ENCODE results near the gene HEPHL1.
A peak's percentile ranks its signal among the peaks of the same experiment; 100 is the strongest.

Gene HEPHL1

GRCh38 chr11:94128291-94128745, 107.2 kb downstream of the HEPHL1 start:
- DNase-seq (ENCODE audit: insufficient read length, low spot score): no peak
- no peak for FAIRE-seq

DNA sequence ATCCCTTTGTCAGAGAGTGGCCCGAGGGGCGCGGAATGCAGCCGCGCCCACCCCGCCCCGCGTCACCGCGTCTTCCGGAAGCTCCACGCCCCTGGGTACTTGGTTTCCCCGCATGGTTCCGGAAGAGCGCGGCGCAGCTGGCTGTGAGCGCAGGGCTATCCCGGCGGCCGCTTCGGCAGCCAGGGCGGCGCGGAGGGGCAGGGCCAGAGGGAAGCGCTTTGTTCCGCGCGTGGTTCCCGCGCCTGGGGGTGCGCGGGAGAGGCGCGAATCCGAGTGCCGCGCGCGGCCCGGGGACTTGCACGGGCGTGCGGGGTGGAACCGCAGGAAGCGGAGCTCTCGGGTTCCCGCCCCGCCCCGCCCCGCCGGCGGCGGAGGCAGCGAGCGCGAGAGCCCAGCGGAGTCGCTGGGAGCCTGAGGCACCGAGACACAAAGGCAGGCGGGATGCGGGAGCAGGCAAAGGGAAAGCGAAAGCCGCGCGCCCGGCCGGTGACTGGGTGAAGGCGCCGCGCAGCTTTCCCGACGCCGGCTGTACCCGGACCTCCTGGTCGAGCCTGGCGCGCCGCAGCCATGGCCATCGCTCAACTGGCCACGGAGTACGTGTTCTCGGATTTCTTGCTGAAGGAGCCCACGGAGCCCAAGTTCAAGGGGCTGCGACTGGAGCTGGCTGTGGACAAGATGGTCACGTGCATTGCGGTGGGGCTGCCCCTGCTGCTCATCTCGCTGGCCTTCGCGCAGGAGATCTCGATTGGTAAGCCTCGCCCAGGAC, 107.8 kb downstream of the HEPHL1 start, which contains the start of gene PANX1:
Gene PANX1 (plus strand): TSS at position 96 of the 766 bp plus-strand sequence. CDS start 472 bp downstream, at position 568.
- FAIRE-seq (peak; percentile 4), DNase-seq (ENCODE audit: insufficient read length, low spot score) (peak; percentile 73)

DNA sequence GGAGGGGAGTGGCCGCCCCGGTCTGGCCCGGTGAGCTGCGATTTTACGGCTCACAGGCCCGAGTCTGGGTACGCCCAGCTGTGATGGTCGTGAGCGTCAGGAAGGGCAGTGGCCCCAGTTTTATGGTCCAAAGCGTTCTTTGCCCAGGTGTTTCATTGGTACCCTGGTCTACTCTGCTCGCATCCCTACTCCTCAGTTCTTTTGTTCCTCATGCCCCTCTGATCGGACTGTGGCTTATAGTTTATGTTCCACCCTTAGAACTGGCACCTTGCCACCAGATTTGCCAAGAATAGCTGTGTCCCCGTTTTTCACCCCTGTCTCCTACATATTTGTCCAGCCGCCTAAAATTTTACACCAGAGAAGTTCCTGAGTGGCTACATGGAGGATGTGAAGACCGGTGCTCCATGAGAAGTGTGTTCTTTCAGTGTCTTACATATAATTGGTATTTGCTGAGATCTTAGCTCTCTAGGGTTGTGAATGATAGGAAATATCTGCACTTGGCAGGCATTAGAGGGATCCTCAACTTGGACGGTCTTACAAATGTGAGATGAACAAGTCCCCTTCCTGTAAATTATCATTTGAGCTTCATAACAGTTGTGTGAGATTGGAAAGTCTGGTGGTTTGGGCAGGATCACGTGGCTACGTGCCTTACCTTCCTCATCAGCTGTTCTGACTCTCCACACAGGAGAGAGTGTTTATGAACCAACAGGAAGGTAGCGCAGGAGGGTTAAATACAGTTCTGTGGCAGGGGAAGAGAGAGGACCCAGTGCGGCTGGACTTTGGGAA, 108.6 kb downstream of the HEPHL1 start:
- no peak for FAIRE-seq
- no peak for DNase-seq (ENCODE audit: insufficient read length, low spot score)

DNA sequence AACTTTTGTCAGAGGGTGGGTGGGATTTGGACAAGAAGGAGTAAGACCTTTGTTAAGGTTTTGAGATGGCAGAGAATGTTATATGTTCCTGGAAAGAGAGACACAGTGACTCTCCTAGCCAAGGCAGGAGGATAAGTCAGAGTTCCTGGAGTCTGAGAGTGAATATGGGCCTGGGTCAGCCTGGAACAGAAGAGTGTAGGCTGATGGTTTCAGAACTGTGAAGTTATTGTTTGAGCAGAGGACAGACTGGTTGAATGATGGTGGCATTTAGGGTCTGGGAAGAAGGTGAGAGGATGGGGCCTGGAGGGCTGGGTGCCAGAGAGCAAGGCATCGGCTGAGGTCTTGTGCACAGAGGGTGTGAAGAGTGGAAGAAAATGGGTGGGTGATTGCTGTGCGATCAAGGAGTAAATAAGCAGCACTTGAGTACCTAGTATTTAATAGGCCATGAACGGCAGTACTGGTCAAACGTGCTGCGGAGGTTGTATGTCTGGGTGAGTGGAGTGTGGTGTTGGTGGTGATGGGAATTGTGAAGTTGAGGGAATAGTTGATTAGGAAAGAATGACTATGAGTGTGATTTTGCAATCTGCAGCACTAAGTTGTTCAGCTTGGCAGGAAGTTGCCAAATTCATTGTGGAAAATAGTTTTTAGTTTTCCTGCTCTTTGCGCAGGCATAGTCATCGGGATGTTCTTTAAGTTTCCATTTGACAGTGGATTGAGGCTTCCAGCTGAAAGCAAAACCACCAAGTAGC, 109.3 kb downstream of the HEPHL1 start:
- FAIRE-seq: peak; percentile 9

DNA sequence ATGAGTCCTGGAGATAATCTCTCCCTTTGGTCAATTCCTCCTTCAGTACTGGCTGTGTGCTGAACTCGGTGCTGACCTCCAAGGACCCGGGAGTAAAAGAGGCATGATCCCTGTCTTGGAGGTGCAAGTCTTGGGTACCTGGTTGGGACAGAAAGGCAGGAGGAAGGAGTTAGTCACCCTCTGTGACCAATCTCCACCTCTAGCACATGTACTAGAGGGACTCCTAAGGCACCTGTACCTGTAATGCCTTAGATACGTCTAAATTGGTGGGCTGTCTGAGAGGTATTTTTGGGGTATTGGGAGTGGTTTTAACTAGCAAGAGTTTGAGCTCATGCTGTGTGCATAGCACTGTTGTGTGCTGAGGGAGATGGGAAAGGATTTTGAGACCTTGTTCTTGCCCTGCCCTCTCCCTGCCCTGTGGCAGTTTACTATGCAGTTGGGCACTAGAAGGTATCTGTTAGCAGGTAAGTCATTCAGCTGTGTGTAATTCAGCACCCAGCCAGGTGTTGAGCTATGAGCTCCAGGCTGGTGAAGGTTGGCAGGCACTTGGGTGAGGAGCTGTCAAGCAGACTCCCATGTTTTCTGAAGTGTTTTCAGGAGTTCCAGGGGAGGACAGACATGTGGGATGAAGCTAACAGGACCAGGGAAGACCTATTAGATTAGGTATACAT, 110.0 kb downstream of the HEPHL1 start:
- DNase-seq (ENCODE audit: insufficient read length, low spot score) (no peak), FAIRE-seq (no peak)

More for the DNA sequence above, 109.3 kb downstream of the HEPHL1 start:
- no peak for DNase-seq (ENCODE audit: insufficient read length, low spot score)

GRCh38 chr11:94131718-94132115, 110.6 kb downstream of the HEPHL1 start:
- FAIRE-seq (no peak), DNase-seq (ENCODE audit: insufficient read length, low spot score) (no peak)

- peak; percentile 51 for DNase-seq (ENCODE audit: insufficient read length, low spot score)
Observed at GRCh38 chr11:94132152-94132558, 111.0 kb downstream of the HEPHL1 start.

DNA sequence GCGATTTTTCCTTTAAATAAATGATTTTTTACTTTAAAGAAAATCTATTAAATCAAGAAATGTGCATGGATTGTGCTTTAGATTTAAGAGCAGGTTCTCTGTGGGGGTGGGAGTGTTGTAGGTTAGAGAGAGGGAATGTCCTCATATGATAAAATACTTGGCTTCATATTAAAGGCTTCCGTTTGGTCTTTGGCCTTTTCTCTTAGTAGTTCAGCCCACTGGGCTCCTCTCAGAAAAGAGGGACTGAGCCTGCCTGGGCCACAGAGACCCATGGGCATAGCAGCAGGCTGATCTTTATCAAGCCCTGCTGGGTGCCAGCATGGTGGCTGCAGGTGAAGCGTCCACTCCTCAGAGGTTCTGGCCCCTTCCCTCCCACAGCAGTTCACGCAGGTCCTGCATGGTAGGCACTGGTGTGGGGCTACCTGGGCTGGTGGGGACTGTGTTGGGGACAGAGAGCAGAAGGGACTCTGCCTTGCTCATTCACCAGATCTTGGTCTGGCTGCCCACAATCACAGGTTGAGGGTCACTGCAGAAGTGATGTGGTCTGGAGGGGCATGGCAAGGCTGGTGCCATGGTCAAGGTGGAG, 111.8 kb downstream of the HEPHL1 start:
- DNase-seq (ENCODE audit: insufficient read length, low spot score): no peak
- no peak for FAIRE-seq

More at GRCh38 chr11:94132152-94132558, 111.0 kb downstream of the HEPHL1 start:
- FAIRE-seq: peak; percentile 63

- DNase-seq (ENCODE audit: insufficient read length, low spot score) (no peak), FAIRE-seq (no peak)
Observed at GRCh38 chr11:94133752-94134151, 112.6 kb downstream of the HEPHL1 start.

DNA sequence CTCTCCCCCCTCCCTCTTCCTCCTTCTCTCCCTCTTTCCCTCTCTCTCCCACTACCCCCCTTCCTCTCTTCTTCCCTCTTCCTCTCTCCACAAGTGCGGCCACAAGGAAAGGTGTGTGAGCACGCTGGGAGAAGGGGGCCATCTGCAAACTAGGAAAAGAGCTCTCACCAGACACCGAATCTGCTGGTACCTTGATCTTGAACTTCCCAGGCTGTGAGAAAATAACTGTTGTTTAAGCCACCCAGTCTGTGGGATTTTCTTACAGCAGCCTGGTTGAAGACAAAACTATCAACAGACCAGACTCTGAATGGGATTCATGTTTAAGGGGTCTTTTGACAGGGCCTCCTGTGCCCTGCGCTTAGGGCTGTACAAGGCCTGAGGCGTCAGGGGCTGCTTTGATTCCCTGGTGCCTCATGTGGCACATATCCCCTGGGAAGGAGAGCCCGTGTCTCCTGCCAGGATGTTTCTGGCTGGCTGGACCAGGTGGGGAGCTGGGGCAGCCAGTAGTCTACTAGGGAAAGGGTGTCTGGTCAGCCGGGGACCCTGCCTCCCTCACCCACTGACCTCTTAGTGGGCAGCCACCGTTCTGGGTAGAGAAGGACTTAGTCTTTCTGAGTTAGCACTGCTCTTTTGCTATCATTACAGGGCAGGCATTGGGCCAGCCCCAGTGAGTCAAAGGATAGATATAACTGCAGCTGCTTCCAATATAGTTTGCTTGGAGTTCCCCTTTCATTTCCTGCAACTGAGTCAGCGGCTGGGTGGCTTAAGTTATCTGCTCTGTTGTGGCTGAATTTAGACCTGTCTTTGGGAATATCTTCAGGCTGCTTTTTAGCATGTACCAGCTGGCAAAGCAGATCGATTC, 113.7 kb downstream of the HEPHL1 start:
- FAIRE-seq (no peak), DNase-seq (ENCODE audit: insufficient read length, low spot score) (no peak)

DNA sequence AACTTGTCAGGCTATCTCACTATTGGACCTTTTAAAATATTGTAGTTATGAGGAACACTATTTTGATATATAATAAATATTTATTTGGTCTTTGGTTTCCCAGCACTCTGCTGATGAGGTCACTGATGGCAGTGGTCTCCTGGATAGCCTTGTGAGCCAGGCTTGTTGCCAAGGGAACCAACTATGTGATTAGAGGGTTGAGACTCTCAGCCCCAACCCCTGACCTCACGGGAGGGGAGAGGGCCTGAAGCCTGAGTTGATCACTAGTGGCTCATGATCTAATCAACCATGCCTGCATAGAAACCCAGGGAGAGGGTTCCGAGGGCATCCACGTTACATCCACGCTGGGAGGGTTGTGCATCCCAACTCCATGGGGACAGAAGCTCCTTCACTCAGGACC, 118.3 kb downstream of the HEPHL1 start:
- no peak for DNase-seq (ENCODE audit: insufficient read length, low spot score)
- FAIRE-seq: no peak

GRCh38 chr11:94140154-94140655, 119.1 kb downstream of the HEPHL1 start:
- FAIRE-seq (no peak), DNase-seq (ENCODE audit: insufficient read length, low spot score) (no peak)

DNA sequence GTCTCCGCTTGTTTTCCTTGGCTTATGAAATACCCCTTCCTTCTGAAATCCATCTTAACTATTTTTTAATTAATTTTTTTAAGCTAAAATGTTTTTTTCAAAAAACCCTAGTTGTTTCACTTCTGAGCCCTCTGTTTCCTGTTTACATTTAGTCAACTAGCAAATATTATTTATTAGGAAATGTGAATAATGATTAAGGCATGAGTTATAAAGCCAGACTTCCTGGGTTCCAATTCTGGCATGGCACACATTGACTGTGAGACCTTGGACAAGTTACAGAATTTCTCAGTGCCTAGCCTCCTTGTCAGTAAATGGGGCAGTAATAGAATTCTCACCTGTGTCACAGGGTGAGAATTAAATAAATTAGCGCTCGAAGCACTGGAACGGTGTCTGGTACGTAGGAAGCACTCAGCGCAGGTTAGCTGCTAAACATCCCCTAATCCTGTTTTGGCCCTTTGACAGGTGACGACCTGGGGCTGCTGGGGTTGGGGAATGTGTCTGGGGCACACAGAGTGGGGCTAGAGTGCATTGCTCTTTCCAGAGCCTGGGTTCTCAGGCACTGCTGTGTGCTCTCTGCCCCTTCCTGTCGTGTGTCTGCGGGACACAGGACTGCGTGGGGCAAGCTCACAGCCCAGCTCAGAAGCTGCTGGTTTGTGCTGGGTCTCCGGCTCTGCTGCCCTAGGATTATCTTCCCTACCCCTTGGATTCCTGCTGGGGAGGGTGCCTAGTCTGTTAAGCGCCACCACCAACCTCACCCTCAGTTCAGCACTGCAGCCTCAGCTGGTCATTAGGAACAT, 120.6 kb downstream of the HEPHL1 start:
- DNase-seq (ENCODE audit: insufficient read length, low spot score) (no peak), FAIRE-seq (no peak)

- DNase-seq (ENCODE audit: insufficient read length, low spot score): no peak
- no peak for FAIRE-seq
Observed at GRCh38 chr11:94142308-94143281, 121.4 kb downstream of the HEPHL1 start.

DNA sequence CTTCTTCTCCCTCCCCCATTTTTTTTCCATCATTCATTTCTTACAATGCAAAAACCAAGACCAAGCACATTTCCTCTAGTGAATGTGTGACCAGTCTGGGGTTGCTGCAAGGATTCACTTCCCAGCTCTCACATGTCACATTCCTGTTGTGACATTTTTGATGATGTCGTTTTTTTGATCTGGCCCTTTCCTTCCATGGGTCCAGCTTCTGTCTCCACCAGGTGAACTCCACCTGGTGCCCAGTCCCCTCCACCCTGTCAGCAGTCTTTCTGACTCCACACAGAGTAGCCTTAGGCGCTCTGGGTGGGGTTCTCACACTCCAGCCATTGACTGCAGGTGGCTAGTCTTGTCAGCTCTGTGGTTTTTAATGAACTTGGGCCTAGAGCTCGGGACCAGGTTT, 123.1 kb downstream of the HEPHL1 start:
- DNase-seq (ENCODE audit: insufficient read length, low spot score) (no peak), FAIRE-seq (no peak)

GRCh38 chr11:94144664-94145063, 123.5 kb downstream of the HEPHL1 start:
- FAIRE-seq (no peak), DNase-seq (ENCODE audit: insufficient read length, low spot score) (no peak)

- FAIRE-seq (no peak), DNase-seq (ENCODE audit: insufficient read length, low spot score) (no peak)
Observed at GRCh38 chr11:94145431-94145830, 124.3 kb downstream of the HEPHL1 start.
